Urinary bladder (tissue), 4 donors: ENCODE results near the gene SERAC1. TPM values are rescaled to one million over a fixed set of nuclear protein-coding genes. Genes with fewer than 3 reads are reported as not detected.

Experiments used
- DNase-seq: peaks from one replicate; pipeline ENCODE4 v3.0.0-alpha.2; 2015; ENCODE audit errors: extremely low spot score
- H3K27ac ChIP-seq: one replicate; pipeline ENCODE4 v1.5.1; 2013; ENCODE audit warnings: low read depth, mild to moderate bottlenecking, moderate library complexity
- H3K36me3 ChIP-seq: one replicate; pipeline ENCODE4 v1.6.1; 2013; ENCODE audit warnings: mild to moderate bottlenecking, moderate library complexity; ENCODE audit not compliant: insufficient read depth
- H3K4me1 ChIP-seq: one replicate; pipeline ENCODE4 v1.6.1; 2013; ENCODE audit warnings: mild to moderate bottlenecking, moderate library complexity; ENCODE audit not compliant: insufficient read depth
- H3K4me3 ChIP-seq: one replicate; pipeline ENCODE4 v1.5.1; 2013; ENCODE audit warnings: low read depth, low read length
- WGBS: extraction: QIAGEN DNeasy Blood & Tissue Kit; methylation state at CpG from one replicate; pipeline ENCODE4 v1.1.7; 2013; 5-methylcytosine and 5-hydroxymethylcytosine counted together
- polyA plus RNA-seq: library from polyadenylated mRNA; stranded (reverse); fragments of 200-250 nt; gene quantifications from one replicate; pipeline ENCODE4 v1.2.3, GENCODE V29; 2013
- total RNA-seq: library from RNA; depleted of rRNA; stranded (reverse); fragments of >200 nt; gene quantifications from one replicate; pipeline ENCODE4 v1.2.3, GENCODE V29; 2014
- donor health status: healthy with polysubstance abuse.
- donor health status: healthy.

SERAC1 gene
- total and polyA plus RNA-seq, 2 donors: 5.1 to 11.3 TPM

- DNase-seq: no peak
- H3K4me3 ChIP-seq: no peak overlapping the region
- 93% methylated on average over 9 of the region's 9 CpGs for WGBS
- peaks cover 4% of the 10 kb centered on the region for H3K36me3 ChIP-seq
- H3K4me1 ChIP-seq: no peaks in the 10 kb centered on the region
- no peak overlapping the region for H3K27ac ChIP-seq
Observed at GRCh38 chr6:158092806-158093205, 75.3 kb downstream of the SERAC1 start.

DNA sequence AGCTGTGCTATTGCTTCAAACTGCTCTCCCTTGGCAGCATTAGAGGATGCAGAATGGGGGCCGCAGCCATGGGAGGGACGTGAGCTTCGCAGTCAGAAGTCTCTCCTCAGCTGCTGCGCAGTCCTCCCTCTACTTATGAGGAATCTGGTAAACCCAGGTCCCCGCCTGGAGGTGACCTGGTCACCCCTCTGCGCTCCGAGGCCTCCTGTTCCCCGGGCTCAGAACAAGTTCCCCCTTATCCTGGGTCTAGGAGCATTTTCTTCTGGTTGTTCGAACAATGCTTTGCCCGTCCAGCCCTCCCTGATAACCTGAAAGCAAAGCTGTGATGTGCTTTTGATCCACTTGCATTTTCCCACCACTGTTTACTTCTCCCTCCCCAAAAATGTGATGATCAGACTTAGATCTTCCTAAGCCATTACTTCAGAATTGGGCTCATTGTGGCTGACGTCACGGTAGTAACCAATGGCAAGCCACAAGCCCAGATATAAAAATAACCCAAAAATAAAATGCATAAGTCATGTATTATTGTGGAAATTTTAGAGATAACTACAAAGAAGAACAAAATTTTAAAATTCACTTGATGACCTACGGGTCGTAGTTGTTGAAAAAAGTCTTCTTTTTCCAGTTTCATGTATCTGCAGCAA is 80.7 kb downstream of the SERAC1 start:
- no peaks in the 10 kb centered on the region for H3K4me1 ChIP-seq
- H3K27ac ChIP-seq: no peak overlapping the region
- WGBS: 88% methylated on average over 14 of the region's 14 CpGs
- DNase-seq: no peak
- H3K4me3 ChIP-seq: no peak overlapping the region
- peaks cover 3% of the 10 kb centered on the region for H3K36me3 ChIP-seq

DNA sequence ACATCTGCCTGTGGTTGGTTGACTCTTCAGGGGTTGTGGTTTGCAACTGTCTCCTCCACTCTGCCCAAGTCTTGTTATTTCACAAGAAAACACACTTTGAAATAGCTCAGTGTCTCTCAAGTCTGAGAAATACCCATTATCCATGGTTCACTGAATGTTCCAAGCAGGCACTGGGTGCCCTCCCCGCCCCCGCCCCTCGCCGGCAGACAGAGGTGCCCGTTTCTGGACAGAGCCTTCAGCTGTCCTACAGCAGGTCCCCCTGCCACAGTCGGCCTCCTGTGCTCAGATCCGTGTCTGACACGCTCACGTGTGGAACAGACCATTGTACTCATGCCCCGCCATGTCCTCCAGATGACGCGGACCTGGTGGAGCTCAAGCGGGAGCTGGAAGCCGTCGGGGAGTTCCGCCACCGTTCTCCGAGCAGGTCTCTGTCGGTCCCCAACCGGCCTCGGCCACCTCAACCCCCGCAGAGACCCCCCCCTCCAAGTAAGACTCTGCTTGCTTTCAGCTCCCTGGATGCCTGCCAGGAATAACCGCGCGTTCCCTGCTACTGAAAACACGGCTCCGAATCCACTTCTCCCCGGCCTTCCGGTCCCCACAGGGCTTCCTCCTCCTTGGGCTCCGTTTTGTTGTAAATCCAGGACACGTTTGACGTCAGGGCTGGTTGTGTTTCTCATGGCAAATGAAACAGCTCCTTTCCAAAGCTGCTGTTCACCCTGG is 81.4 kb downstream of the SERAC1 start:
- no peak overlapping the region for H3K27ac ChIP-seq
- no peak for DNase-seq
- H3K4me3 ChIP-seq: no peak overlapping the region
- H3K4me1 ChIP-seq: no peaks in the 10 kb centered on the region
- peaks cover 3% of the 10 kb centered on the region for H3K36me3 ChIP-seq
- WGBS: 73% methylated on average over 32 of the region's 32 CpGs

- Histone ChIP-seq H3K27ac (no peak overlapping the region), H3K36me3 (peaks cover 3% of the 10 kb centered on the region), H3K4me1 (no peaks in the 10 kb centered on the region), H3K4me3 (no peak overlapping the region)
- 91% methylated on average over 2 of the region's 2 CpGs for WGBS
- DNase-seq: no peak
Observed at GRCh38 chr6:158086054-158086503, 82.0 kb downstream of the SERAC1 start.

GRCh38 chr6:158085261-158086053 is 82.6 kb downstream of the SERAC1 start:
- WGBS: 87% methylated on average over 21 of the region's 21 CpGs
- Histone ChIP-seq H3K27ac (no peak overlapping the region), H3K4me3 (no peak overlapping the region), H3K36me3 (peaks cover 5% of the 10 kb centered on the region), H3K4me1 (no peaks in the 10 kb centered on the region)
- DNase-seq: no peak

GRCh38 chr6:158083455-158084325 is 84.4 kb downstream of the SERAC1 start:
- Histone ChIP-seq H3K36me3 (peaks cover 5% of the 10 kb centered on the region), H3K4me1 (no peaks in the 10 kb centered on the region), H3K4me3 (no peak overlapping the region), H3K27ac (no peak overlapping the region)
- 85% methylated on average over 23 of the region's 23 CpGs for WGBS
- DNase-seq: no peak

- no peak overlapping the region for H3K4me3 ChIP-seq
- peaks cover 3% of the 10 kb centered on the region for H3K36me3 ChIP-seq
- H3K27ac ChIP-seq: no peak overlapping the region
- H3K4me1 ChIP-seq: no peaks in the 10 kb centered on the region
- no peak for DNase-seq
- WGBS: 94% methylated on average over 6 of the region's 6 CpGs
Observed at GRCh38 chr6:158081657-158081935, 86.5 kb downstream of the SERAC1 start.

DNA sequence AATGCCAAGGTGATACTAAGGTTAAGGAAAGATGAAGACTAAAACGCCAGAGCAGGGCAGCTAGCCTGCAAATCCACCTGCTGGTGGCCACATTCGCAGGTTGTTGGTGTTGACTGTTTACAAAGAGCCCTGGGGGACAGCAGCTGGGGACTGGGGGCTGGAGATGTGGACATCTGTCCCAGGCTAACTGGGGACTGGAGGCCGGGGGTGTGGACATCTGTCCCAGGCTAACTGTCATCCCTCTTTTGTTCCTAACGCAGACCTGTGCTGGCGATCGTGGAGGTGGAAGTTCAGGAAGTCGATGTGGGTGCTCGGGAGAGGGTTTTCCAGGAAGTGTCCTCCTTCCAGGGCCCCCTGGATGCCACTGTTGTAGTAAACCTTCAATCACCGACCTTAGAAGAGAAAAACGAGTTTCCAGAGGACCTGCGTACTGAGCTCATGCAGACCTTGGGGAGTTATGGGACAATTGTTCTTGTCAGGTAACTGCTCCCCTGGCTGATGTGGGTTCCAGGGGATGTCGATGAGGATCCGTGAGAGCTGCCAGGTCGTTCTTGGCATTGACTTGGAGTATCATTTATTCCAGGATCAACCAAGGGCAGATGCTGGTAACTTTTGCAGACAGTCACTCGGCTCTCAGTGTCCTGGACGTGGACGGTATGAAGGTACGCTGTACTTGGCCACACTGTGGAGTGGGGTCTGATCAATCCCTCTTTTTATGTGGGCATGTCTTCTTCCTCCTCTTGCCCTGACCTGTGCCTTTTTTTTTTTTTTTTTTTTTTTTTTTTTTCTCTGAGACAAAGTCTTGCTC is 87.0 kb downstream of the SERAC1 start:
- no peak for DNase-seq
- WGBS: 83% methylated on average over 18 of the region's 18 CpGs
- Histone ChIP-seq H3K27ac (no peak overlapping the region), H3K36me3 (peaks cover 2% of the 10 kb centered on the region), H3K4me1 (no peaks in the 10 kb centered on the region), H3K4me3 (no peak overlapping the region)

DNA sequence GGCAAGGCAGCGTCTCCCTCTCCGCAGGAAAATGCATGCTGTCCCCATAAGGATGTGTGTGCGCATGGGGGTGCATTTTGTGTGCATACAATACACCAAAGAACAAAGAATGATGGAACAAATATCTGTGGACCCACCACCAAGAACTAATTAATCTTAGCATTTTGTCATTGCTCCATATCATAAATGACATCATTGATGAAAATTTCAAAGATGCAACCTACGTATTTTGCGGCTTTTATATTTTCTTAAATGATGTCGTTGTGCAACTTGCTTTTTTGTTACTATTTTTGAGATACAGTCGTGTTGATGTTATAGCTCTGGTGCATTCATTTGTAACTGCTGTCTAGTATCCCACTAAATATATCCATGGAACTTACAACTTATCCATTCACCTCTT is 89.7 kb downstream of the SERAC1 start:
- H3K36me3 ChIP-seq: peaks cover 2% of the 10 kb centered on the region

GRCh38 chr6:158077676-158078075 is 90.4 kb downstream of the SERAC1 start:
- H3K4me1 ChIP-seq: no peaks in the 10 kb centered on the region
- 90% methylated on average over 10 of the region's 10 CpGs for WGBS
- no peak overlapping the region for H3K27ac ChIP-seq
- peaks cover 2% of the 10 kb centered on the region for H3K36me3 ChIP-seq
- DNase-seq: no peak
- H3K4me3 ChIP-seq: no peak overlapping the region

More for the DNA sequence above, 89.7 kb downstream of the SERAC1 start:
- Histone ChIP-seq H3K4me3 (no peak overlapping the region), H3K27ac (no peak overlapping the region), H3K4me1 (no peaks in the 10 kb centered on the region)
- WGBS: 80% methylated on average over 7 of the region's 7 CpGs
- no peak for DNase-seq

- no peak for DNase-seq
- Histone ChIP-seq H3K4me3 (no peak overlapping the region), H3K4me1 (no peaks in the 10 kb centered on the region), H3K36me3 (peaks cover 2% of the 10 kb centered on the region), H3K27ac (no peak overlapping the region)
- WGBS: 93% methylated on average over 18 of the region's 18 CpGs
Observed at GRCh38 chr6:158076548-158076947, 91.5 kb downstream of the SERAC1 start.

DNA sequence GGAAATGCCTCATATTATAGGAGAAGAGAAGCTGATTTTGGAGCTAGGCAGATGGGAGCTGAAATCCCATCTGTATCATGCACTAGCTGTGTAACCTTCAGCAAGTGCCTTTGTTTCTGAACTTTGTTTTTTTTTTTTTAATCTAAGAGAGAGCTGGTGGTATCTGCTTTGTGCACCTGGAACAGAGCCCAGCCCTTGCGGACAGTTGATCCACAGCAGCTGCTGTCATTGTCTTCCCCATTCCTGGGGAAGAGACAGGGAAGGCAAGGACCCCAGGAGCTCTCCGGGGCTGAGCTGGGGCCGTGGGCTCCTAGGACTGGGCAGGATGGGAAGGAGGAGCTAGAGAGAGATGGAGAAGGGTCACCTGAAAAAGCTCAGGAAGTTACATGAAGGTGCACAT is 94.3 kb downstream of the SERAC1 start:
- Histone ChIP-seq H3K4me1 (no peaks in the 10 kb centered on the region), H3K4me3 (no peak overlapping the region), H3K27ac (no peak overlapping the region), H3K36me3 (no peaks in the 10 kb centered on the region)
- 45% methylated on average over 3 of the region's 3 CpGs for WGBS
- no peak for DNase-seq
